ENCODE measurements around the gene RAB8A. TPM values are rescaled to one million over a fixed set of nuclear protein-coding genes. Genes with fewer than 3 reads are reported as not detected.
"Not testable (repeated sequence)": the region's sequence is repeated elsewhere in the genome, so short reads cannot be mapped to it uniquely, and the experiment has no call there.

The RAB8A gene
- total and polyA plus RNA-seq, 2 donors from 2014 or later, result 38.5 to 75.6 TPM

DNA sequence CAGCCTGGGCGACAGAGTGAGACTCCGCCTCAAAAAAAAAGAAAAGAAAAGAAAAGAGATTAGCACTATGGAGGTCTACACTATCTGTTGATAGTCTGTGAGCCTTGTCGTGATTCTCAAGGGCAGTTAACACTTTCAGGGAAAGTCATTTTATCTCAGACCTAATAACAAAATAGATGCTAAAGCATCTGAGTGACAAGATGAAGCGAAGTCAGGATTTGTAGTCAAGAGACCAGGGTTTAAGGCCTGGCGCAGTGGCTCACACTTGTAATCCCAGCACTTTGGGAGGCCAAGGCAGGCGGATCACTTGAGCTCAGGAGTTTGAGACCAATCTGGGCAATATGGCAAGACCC, 13.3 kb upstream of the RAB8A start:
- Histone ChIP-seq H3K27me3 (ENCODE audit: control insufficient read depth, insufficient read depth, low read length) (no peaks in the 10 kb centered on the region), H3K4me3 (ENCODE audit: low read length in 3 of 3) (no peak overlapping the region), H3K9me3 (ENCODE audit: control insufficient read depth in 2 of 3, insufficient read depth in 1 of 3, low read length in 3 of 3) (no peaks in the 10 kb centered on the region), H3K4me1 (ENCODE audit: control insufficient read depth in 2 of 3, insufficient read depth in 2 of 3, low read depth in 1 of 3, low read length in 3 of 3) (no peaks in the 10 kb centered on the region), H3K27ac (ENCODE audit: low read depth in 2 of 2, low read length in 2 of 2) (no peak overlapping the region), H3K9ac (ENCODE audit: low read length in 3 of 3) (no peak overlapping the region), H3K36me3 (ENCODE audit: control insufficient read depth in 2 of 3, insufficient read depth in 3 of 3, low read length in 3 of 3) (peaks cover 5 to 16% (median 12%) of the 10 kb centered on the region in 3 donors)
- FAIRE-seq, result no peak
- no peak for DNase-seq
- intact Hi-C loops (cut with DNase I), result no loop called here
- TF ChIP-seq, protein P1, sequence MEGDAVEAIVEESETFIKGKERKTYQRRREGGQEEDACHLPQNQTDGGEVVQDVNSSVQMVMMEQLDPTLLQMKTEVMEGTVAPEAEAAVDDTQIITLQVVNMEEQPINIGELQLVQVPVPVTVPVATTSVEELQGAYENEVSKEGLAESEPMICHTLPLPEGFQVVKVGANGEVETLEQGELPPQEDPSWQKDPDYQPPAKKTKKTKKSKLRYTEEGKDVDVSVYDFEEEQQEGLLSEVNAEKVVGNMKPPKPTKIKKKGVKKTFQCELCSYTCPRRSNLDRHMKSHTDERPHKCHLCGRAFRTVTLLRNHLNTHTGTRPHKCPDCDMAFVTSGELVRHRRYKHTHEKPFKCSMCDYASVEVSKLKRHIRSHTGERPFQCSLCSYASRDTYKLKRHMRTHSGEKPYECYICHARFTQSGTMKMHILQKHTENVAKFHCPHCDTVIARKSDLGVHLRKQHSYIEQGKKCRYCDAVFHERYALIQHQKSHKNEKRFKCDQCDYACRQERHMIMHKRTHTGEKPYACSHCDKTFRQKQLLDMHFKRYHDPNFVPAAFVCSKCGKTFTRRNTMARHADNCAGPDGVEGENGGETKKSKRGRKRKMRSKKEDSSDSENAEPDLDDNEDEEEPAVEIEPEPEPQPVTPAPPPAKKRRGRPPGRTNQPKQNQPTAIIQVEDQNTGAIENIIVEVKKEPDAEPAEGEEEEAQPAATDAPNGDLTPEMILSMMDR (IDR thresholded peaks at IDR 0.05; ENCODE audit: borderline replicate concordance, extremely low read depth, insufficient read depth), result no peak

DNA sequence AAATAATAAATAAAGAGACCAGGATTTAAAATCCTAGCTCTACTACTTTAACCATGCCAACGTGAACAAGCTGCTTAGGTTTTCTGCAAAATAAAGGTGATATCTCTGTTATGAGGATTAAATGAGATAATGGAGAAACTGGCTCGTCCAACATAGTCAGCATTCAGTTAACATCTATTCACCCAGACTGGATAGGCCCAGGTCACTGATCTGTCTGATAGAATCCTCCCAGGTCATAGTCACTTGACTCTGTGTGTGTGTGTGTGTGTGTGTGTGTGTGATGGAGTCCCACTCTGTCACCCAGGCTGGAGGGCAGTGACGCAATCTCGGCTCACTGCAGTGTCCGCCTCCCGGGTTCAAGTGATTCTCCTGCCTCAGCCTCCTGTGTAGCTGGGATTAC, 12.9 kb upstream of the RAB8A start:
- Histone ChIP-seq H3K4me1 (ENCODE audit: control insufficient read depth in 2 of 3, insufficient read depth in 2 of 3, low read depth in 1 of 3, low read length in 3 of 3) (no peaks in the 10 kb centered on the region), H3K4me3 (ENCODE audit: low read length in 3 of 3) (no peak overlapping the region), H3K9me3 (ENCODE audit: control insufficient read depth in 2 of 3, insufficient read depth in 1 of 3, low read length in 3 of 3) (no peaks in the 10 kb centered on the region), H3K27ac (ENCODE audit: low read depth in 2 of 2, low read length in 2 of 2) (no peak overlapping the region), H3K9ac (ENCODE audit: low read length in 3 of 3) (no peak overlapping the region), H3K36me3 (ENCODE audit: control insufficient read depth in 2 of 3, insufficient read depth in 3 of 3, low read length in 3 of 3) (peaks cover 5 to 16% (median 12%) of the 10 kb centered on the region in 3 donors), H3K27me3 (ENCODE audit: control insufficient read depth, insufficient read depth, low read length) (no peaks in the 10 kb centered on the region)
- peak in 1 of 5 donors; percentile 4 for DNase-seq
- TF ChIP-seq, protein P1 (IDR thresholded peaks at IDR 0.05; ENCODE audit: borderline replicate concordance, extremely low read depth, insufficient read depth), result no peak
- intact Hi-C loops (cut with DNase I), result no loop called here
- no peak for FAIRE-seq

GRCh38 chr19:16099314-16099965, 12.2 kb upstream of the RAB8A start:
- FAIRE-seq; H3K27me3 ChIP-seq (ENCODE audit: control insufficient read depth, insufficient read depth, low read length): not testable (repeated sequence)

GRCh38 chr19:16100524-16100923, 11.2 kb upstream of the RAB8A start:
- H3K27ac ChIP-seq (ENCODE audit: low read depth in 2 of 2, low read length in 2 of 2), result no peak overlapping the region
- no peaks in the 10 kb centered on the region for H3K9me3 ChIP-seq (ENCODE audit: control insufficient read depth in 2 of 3, insufficient read depth in 1 of 3, low read length in 3 of 3)
- H3K4me1 ChIP-seq (ENCODE audit: control insufficient read depth in 2 of 3, insufficient read depth in 2 of 3, low read depth in 1 of 3, low read length in 3 of 3), result no peaks in the 10 kb centered on the region
- TF ChIP-seq, protein P1 (IDR thresholded peaks at IDR 0.05; ENCODE audit: borderline replicate concordance, extremely low read depth, insufficient read depth), result no peak
- peaks cover 3 to 16% (median 9%) of the 10 kb centered on the region in 3 donors for H3K36me3 ChIP-seq (ENCODE audit: control insufficient read depth in 2 of 3, insufficient read depth in 3 of 3, low read length in 3 of 3)
- no peak for FAIRE-seq
- H3K27me3 ChIP-seq (ENCODE audit: control insufficient read depth, insufficient read depth, low read length), result no peaks in the 10 kb centered on the region
- intact Hi-C loops (cut with DNase I), result no loop called here
- H3K9ac ChIP-seq (ENCODE audit: low read length in 3 of 3), result no peak overlapping the region
- H3K4me3 ChIP-seq (ENCODE audit: low read length in 3 of 3), result no peak overlapping the region
- no peak for DNase-seq

More at GRCh38 chr19:16099314-16099965, 12.2 kb upstream of the RAB8A start:
- H3K27ac ChIP-seq (ENCODE audit: low read depth in 2 of 2, low read length in 2 of 2); intact Hi-C loops (cut with DNase I); H3K4me3 ChIP-seq (ENCODE audit: low read length in 3 of 3); H3K9me3 ChIP-seq (ENCODE audit: control insufficient read depth in 2 of 3, insufficient read depth in 1 of 3, low read length in 3 of 3); H3K9ac ChIP-seq (ENCODE audit: low read length in 3 of 3); H3K4me1 ChIP-seq (ENCODE audit: control insufficient read depth in 2 of 3, insufficient read depth in 2 of 3, low read depth in 1 of 3, low read length in 3 of 3): not testable (repeated sequence)
- H3K36me3 ChIP-seq (ENCODE audit: control insufficient read depth in 2 of 3, insufficient read depth in 3 of 3, low read length in 3 of 3), result peaks cover 5 to 16% (median 12%) of the 10 kb centered on the region in 3 donors
- peak in 1 of 5 donors; percentile 44 for DNase-seq

Data from kidney (tissue), 14 donors.